ENCODE data around the gene CCRL2.

Gene CCRL2

DNA sequence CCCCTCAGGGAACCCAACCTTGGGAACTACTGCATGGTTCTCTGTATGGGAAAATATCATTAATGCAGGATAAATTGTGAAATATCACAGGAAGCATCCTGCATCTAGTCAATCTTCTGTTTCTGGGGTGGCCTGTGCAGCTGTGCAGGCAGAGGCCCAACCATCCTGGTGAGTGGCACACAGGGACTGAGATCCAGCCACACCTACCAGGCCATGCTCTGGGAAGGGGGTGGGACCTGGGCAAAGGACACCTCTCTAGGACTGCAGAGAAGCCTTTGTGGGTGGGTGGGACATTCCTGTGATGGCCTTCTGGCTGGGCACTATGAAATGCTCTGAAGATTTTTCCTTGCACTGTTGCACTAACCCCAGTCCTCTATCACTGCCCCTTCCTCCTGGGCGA is 26.8 kb downstream of the CCRL2 start:
- Histone ChIP-seq H3K27ac (no peak overlapping the region), H3K4me3 (ENCODE audit: low read depth, low read length) (no peak overlapping the region), H3K36me3 (replicated peaks) (no peaks in the 10 kb centered on the region), H3K27me3 (replicated peaks) (no peaks in the 10 kb centered on the region)
- in situ Hi-C loops (cut with HindIII; ENCODE audit: low pct_ligation_motif_present, low sequenced_read_pairs) = no loop called here
- TF ChIP-seq, protein P1, sequence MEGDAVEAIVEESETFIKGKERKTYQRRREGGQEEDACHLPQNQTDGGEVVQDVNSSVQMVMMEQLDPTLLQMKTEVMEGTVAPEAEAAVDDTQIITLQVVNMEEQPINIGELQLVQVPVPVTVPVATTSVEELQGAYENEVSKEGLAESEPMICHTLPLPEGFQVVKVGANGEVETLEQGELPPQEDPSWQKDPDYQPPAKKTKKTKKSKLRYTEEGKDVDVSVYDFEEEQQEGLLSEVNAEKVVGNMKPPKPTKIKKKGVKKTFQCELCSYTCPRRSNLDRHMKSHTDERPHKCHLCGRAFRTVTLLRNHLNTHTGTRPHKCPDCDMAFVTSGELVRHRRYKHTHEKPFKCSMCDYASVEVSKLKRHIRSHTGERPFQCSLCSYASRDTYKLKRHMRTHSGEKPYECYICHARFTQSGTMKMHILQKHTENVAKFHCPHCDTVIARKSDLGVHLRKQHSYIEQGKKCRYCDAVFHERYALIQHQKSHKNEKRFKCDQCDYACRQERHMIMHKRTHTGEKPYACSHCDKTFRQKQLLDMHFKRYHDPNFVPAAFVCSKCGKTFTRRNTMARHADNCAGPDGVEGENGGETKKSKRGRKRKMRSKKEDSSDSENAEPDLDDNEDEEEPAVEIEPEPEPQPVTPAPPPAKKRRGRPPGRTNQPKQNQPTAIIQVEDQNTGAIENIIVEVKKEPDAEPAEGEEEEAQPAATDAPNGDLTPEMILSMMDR (IDR thresholded peaks at IDR 0.05; ENCODE audit: low read depth, low read length, missing control alignments) = no peak
- no peak for DNase-seq

DNA sequence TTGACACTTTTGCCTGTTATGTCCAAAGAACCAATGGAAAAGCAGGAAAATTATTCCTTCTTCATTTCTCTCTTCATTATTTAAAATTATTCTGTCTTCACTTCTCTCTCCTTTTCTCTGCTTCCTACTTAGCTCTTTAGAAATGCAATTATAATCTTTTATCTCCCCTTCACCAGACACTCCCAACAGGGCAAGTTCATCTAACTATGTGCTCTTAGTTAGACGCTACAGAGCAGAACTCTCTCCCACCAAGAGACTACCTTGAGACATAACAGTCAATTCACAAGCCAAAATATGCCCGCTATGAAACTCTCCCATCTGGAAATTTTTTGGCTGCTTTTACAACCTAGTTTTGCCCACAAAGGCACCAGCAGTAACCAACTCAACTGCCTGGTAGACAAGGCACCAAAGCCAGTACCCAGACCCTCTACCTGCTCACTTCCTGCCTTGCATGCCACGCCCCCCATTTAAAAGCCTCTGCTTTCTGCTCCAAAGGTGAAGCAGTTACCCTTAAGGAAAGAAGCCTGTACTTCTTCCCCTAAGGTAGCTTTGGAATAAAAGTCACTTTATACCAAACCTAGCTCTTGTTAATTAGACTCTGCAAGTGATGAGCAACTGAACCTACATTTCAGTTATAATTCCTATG is 28.1 kb downstream of the CCRL2 start:
- Histone ChIP-seq H3K27ac (no peak overlapping the region), H3K36me3 (replicated peaks) (no peaks in the 10 kb centered on the region), H3K4me3 (ENCODE audit: low read depth, low read length) (no peak overlapping the region), H3K27me3 (replicated peaks) (no peaks in the 10 kb centered on the region)
- no peak for DNase-seq
- in situ Hi-C loops (cut with HindIII; ENCODE audit: low pct_ligation_motif_present, low sequenced_read_pairs) = no loop called here
- TF ChIP-seq, protein P1 (IDR thresholded peaks at IDR 0.05; ENCODE audit: low read depth, low read length, missing control alignments) = no peak

DNA sequence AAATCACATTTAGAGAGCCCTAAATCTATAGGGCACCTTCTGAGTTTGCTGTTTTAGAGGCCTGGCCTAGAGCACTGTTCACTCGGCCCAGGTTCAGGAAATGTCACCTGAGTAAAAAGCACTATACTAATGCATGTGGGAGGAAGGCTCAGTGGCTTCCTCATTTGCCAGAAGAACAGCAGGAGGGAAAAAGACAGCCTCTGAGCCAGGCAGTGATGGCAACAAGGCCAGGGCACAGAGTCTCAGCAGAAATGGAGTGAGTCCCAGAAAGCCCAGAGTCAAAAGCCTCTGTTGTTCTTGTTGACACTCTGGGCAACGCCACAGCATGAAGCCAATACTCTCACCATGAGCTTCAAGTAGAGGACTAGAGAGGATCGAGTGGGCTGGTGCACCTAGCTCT is 31.8 kb downstream of the CCRL2 start:
- in situ Hi-C loops (cut with HindIII; ENCODE audit: low pct_ligation_motif_present, low sequenced_read_pairs) = no loop called here
- H3K36me3 ChIP-seq (replicated peaks) = no peaks in the 10 kb centered on the region
- H3K27me3 ChIP-seq (replicated peaks) = no peaks in the 10 kb centered on the region
- TF ChIP-seq, protein P1 (IDR thresholded peaks at IDR 0.05; ENCODE audit: low read depth, low read length, missing control alignments) = no peak
- no peak for DNase-seq
- H3K4me3 ChIP-seq (ENCODE audit: low read depth, low read length) = no peak overlapping the region
- no peak overlapping the region for H3K27ac ChIP-seq

DNA sequence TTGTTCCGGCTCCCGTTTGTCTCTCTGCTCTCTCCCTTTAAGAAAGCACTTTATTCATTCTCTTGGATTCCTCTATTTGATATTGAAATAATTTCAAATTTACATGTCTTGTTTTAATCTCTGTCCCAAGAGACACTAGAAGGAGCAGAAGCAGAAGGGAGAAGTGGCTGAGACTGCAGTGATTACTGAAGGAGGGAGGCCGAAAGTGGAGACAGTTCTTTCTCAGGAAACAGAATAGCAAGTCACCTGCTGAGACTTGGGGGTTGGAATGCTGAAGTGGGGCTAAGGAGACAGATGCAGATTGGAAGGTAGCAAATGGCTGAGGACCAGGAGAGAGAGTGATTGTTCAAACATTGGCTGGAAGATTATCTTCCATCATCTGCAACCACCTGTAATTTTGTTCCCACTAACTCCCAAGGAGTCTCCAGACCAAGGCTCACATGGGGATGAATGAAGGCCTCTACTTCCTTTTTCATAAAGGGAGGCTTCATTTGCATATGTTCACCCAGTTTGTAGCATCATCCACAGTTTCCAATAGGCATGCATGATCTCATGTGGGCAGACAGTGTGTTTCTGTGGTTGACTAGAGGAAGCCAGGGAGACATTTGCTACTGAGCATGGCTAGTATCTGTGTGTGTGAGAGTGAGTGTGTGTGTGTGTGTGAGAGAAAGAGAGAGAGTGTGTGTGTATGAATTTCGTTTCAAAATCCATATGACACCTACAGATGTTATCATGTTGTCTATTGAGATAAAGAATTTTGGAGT is 33.7 kb downstream of the CCRL2 start:
- Histone ChIP-seq H3K4me3 (ENCODE audit: low read depth, low read length) (no peak overlapping the region), H3K27me3 (replicated peaks) (no peaks in the 10 kb centered on the region), H3K27ac (no peak overlapping the region), H3K36me3 (replicated peaks) (no peaks in the 10 kb centered on the region)
- TF ChIP-seq, protein P1 (IDR thresholded peaks at IDR 0.05; ENCODE audit: low read depth, low read length, missing control alignments) = no peak
- no peak for DNase-seq
- in situ Hi-C loops (cut with HindIII; ENCODE audit: low pct_ligation_motif_present, low sequenced_read_pairs) = no loop called here

DNA sequence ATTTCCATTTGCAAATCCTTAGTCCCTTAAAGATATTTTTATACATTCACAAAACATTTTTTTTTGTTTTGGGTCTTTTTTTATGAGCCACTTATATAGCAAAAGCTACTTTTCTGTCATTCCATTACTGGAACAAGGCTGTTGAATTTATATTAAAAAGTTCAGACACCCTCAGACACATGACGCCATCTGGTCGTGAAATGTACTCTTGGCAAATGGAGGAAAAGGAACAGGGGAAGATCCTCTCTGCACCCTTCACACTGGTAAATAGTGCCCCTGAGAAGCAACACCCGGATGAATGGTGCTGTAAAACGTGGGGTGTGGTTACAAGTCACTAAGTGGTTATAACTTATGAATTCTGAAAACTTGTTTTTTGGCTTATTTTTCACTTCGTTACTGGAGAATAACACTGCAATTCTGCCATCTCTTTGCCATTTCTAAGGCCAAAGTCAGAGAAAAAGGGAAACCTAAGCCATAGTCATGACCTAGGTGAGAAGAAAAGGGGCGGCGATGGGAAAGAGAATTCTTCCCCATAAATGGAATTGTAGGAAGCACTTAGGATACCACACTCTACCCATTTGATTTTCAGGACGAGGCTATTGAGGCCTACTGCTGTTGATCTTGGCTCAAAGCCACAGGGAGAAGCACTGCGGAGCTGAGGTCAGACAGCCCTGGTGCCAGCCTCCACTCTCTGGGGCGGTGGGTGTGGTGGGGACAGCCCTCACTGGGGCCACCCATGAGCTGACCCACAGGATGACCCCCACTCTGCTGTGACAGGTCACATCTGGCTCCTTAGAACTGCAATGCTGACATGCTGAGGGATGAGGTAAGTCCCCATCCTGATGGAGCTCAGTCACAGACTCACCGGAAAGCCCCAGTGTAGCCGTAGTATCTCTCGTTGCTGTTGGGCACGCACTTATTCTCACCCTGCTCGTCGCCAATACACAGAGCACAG is 35.8 kb downstream of the CCRL2 start:
- peak; percentile 19 for DNase-seq
- Histone ChIP-seq H3K27ac (no peak overlapping the region), H3K27me3 (replicated peaks) (peaks cover 3% of the 10 kb centered on the region), H3K4me3 (ENCODE audit: low read depth, low read length) (no peak overlapping the region), H3K36me3 (replicated peaks) (no peaks in the 10 kb centered on the region)
- in situ Hi-C loops (cut with HindIII; ENCODE audit: low pct_ligation_motif_present, low sequenced_read_pairs) = no loop called here
- TF ChIP-seq, protein P1 (IDR thresholded peaks at IDR 0.05; ENCODE audit: low read depth, low read length, missing control alignments) = peak; percentile 65
